Measurements from ENCODE around the gene AKAP1.

AKAP1 gene

GRCh38 chr17:57084802-57085447 is at the start of gene AKAP1:
AKAP1 (plus strand) TSS chr17:57085246; CDS start chr17:57105465, 20,219 bp downstream.
- DNase-seq, result peak; percentile 44 to 95 (median 87)

- peak in 1 of 14 donors; percentile 10 for DNase-seq
Measured at GRCh38 chr17:57035971-57036481, 49.0 kb upstream of the AKAP1 start.

GRCh38 chr17:57037411-57037810 is 47.6 kb upstream of the AKAP1 start:
- no peak for DNase-seq

GRCh38 chr17:57038486-57038885 is 46.6 kb upstream of the AKAP1 start:
- DNase-seq, result no peak

- no peak for DNase-seq
Measured at GRCh38 chr17:57040571-57040970, 44.5 kb upstream of the AKAP1 start.

GRCh38 chr17:57043276-57043675 is 41.8 kb upstream of the AKAP1 start:
- DNase-seq, result no peak

GRCh38 chr17:57044976-57045867 is 39.8 kb upstream of the AKAP1 start:
- DNase-seq, result peak in 1 of 14 donors; percentile 21

GRCh38 chr17:57045868-57046704 is 39.0 kb upstream of the AKAP1 start:
- DNase-seq, result peak in 2 of 14 donors; percentile 4 to 17

- DNase-seq, result no peak
Measured at GRCh38 chr17:57046749-57047148, 38.3 kb upstream of the AKAP1 start.

- no peak for DNase-seq
Measured at GRCh38 chr17:57048096-57048495, 37.0 kb upstream of the AKAP1 start.

- peak in 3 of 14 donors; percentile 8 to 16 (median 10) for DNase-seq
Measured at GRCh38 chr17:57050306-57050705, 34.7 kb upstream of the AKAP1 start.

GRCh38 chr17:57051886-57052361 is 33.1 kb upstream of the AKAP1 start:
- DNase-seq, result no peak

- no peak for DNase-seq
Measured at GRCh38 chr17:57062865-57063264, 22.2 kb upstream of the AKAP1 start.

- DNase-seq, result no peak
Measured at GRCh38 chr17:57067162-57067561, 17.9 kb upstream of the AKAP1 start.

GRCh38 chr17:57067781-57068180 is 17.3 kb upstream of the AKAP1 start:
- no peak for DNase-seq

- DNase-seq, result no peak
Measured at GRCh38 chr17:57068222-57068658, 16.8 kb upstream of the AKAP1 start.

GRCh38 chr17:57068707-57069106 is 16.3 kb upstream of the AKAP1 start:
- DNase-seq, result no peak

- no peak for DNase-seq
Measured at GRCh38 chr17:57071991-57072944, 12.8 kb upstream of the AKAP1 start.

- no peak for DNase-seq
Measured at GRCh38 chr17:57073626-57074025, 11.4 kb upstream of the AKAP1 start.

- DNase-seq, result no peak
Measured at GRCh38 chr17:57075193-57075592, 9.9 kb upstream of the AKAP1 start.

GRCh38 chr17:57075785-57076184 is 9.3 kb upstream of the AKAP1 start:
- no peak for DNase-seq

Measured in C1 segment of cervical spinal cord (tissue), 14 donors.